Left colon (tissue), 2 donors: ENCODE results near the gene SHANK2. TPM values are rescaled to one million over a fixed set of nuclear protein-coding genes. Genes with fewer than 3 reads are reported as not detected.
"Not testable (repeated sequence)": the region's sequence is repeated elsewhere in the genome, so short reads cannot be mapped to it uniquely, and the experiment has no call there.

Source experiments
- ATAC-seq: fragments of 200-7000 bp; cut with Tn5 transposase; one replicate; pipeline ENCODE4 v1.9.1; 2020; ENCODE audit warnings: mild to moderate bottlenecking, moderate library complexity
- DNase-seq, 2 donors: peaks; one replicate each; pipeline ENCODE4 v3.0.0-alpha.2; 2020
- intact Hi-C, 2 donors: fragments of 100-400 bp; cut with DNase I in 1 of 2; cut with micrococcal nuclease in 1 of 2; formaldehyde crosslinking; loops; one replicate each; pipeline versions ENCODE4 v1.11.2 to v1.14.0; 2022; cut with DNase I, micrococcal nuclease
- total RNA-seq, 2 donors: library from RNA; stranded (reverse); fragmentation: NEBNext Ultra II Directional; extraction: Animal tissue kit (Norgen Biotek cat#: 25700); gene quantifications; one replicate each; pipeline ENCODE4 v1.2.1, GENCODE V29; 2021
- donor health status: DM: no; HTN: no; CAD: no.
- donor health status: DM: yes; HTN: yes; CAD: no.

The SHANK2 gene
- total RNA-seq, 2 donors from 2014 or later = 28.6 to 43.0 TPM

GRCh38 chr11:71248656-71249055, 3.7 kb downstream of the SHANK2 start:
- intact Hi-C loops = no loop called here
- ATAC-seq (no peak), DNase-seq (no peak)

GRCh38 chr11:71248251-71248570, 4.2 kb downstream of the SHANK2 start:
- DNase-seq (no peak), ATAC-seq (no peak)
- intact Hi-C loops = no loop called here

GRCh38 chr11:71247551-71248250, 4.7 kb downstream of the SHANK2 start:
- DNase-seq (no peak), ATAC-seq (no peak)
- intact Hi-C loops = no loop called here

GRCh38 chr11:71246559-71246958, 5.8 kb downstream of the SHANK2 start:
- ATAC-seq (no peak), DNase-seq (no peak)
- intact Hi-C loops = no loop called here

DNA sequence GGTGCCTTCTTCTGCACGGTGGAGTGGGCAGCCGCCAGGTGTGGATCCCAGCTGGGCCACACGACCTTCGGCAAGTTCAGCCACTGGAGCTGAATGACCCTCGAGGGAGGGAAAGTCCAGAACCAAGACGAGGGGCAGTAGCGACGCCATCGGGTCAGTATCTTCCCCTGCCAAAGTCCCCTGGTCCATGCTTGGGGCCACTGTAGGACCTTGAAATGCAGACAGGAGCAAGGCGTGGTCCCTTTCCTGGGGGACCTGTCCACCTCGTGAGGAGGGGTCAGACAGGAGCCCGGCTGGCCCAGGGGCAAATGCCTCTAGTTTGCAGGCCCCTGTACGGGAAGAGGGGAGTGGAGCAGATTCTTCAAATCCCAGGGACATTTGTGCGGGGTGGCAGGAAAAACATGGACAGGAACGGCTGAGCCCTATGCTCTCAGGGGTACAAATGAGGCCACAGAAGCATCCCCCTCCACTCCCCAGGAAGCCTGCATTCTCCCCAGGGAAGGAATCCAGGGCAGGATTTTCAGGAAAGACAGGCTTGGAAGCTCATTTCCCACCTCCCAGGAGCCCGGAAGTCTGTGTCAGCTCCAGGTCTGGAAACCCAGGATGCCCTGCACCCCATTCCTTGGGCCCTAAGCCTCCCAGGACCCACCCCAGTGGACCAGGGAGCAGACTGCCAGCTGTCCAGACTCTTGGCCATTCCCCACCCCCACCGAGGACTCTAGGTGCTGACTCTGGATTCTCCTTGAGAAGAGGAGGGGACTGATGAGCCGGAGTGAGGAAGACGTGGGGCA, 6.6 kb downstream of the SHANK2 start:
- intact Hi-C loops = no loop called here
- ATAC-seq (no peak), DNase-seq (no peak)

DNA sequence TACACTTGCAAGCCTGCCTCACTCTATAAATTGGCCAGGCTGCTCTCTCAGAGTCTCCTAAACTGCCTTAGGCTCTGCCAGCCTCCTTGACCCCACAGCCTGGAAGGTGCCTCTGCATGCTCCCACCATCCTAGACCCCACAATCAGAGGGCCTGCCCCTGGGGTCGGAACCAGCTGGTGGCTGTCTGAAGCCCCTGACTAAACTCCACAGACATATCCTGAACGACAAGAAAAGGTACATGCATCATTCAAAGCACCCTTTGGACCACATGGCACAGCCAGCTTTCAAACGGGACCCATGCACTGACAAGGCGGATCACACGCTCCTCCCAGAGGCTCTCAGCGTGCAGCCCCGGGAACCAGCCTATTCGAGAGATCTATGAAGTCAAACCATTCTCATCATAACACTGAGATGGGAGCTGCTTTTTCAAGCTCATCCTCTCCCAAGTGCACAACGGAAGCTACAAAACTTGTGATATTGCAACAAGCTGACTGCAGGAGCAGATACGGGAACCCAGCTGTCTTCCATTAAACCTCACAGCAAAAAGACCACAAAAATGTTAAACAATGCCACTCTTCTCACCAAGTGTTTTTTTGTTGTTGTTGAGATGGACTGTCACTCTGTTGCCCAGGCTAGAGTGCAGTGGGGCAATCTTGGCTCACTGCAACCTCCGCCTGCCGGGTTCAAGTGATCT, 8.1 kb downstream of the SHANK2 start:
- DNase-seq (no peak), ATAC-seq (no peak)
- intact Hi-C loops = no loop called here

DNA sequence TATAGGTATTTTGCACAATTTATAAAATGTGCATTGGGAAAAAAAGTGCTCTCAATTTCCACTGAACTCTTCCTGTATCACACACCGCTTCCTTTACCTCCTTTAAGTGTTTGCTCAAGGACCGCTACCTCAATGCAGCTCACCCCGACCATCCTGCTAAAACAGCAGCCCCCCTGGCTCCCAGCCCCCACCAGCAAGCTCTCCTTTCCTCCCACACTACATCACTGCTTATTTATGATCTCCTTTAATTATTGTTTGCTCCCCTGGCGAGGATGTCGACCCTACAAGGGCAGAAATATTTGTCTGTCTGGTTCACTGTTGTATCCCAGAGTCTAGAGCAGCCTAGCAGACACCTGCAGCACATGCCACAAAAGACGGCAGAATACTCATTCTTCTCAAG, 10.0 kb downstream of the SHANK2 start:
- ATAC-seq (peak; percentile 37), DNase-seq (no peak)
- intact Hi-C loops = no loop called here

DNA sequence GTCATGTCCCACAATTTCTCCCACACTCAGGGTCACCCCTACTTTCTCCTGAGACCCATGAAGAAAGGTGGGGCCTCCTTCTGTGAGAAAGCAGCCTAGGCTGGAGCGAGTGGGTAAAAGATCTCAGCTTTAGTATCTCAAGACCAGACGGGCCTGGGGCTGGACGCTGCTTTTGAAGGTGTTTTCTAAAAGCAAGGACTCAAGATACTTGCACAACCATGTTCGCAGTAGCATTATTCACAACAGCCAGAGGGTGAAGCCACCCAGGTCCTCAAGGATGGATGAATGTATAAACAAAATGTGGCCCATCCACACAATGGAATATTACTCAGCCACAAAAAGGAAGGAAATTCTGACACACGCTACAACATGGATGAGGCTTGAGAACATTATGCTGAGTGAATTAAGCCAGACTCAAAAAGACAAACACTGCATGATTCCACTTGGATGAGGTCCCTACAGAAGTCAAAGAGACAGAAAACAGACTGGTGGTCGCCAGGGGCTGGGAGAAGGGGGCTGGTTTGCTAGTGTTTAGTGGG, 10.6 kb downstream of the SHANK2 start:
- intact Hi-C loops = no loop called here
- DNase-seq (no peak), ATAC-seq (no peak)

- intact Hi-C loops = no loop called here
- DNase-seq (no peak), ATAC-seq (no peak)
Measured at GRCh38 chr11:71240865-71241691, 11.3 kb downstream of the SHANK2 start.

GRCh38 chr11:71240061-71240690, 12.2 kb downstream of the SHANK2 start:
- ATAC-seq (no peak), DNase-seq (no peak)
- intact Hi-C loops = no loop called here

- DNase-seq (no peak), ATAC-seq (no peak)
- intact Hi-C loops = no loop called here
Measured at GRCh38 chr11:71239581-71239980, 12.8 kb downstream of the SHANK2 start.

DNA sequence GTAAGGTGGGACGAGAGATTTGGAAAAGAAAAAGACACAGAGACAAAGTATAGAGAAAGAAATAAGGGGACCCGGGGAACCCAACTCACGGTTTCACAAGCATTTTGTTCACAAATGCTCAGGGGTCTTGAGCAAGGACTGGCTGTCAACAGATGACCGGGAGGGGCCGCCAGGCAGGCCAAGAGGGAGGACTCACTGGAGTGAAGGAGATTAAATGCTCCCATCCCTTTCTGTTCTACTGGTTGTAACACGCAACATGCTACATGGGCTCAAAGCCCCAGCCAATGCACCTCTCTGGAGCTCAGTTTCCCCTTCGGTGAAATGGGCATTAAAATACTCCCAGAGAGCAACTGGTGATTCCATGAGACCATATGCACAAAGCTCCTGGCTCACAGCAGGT, 13.4 kb downstream of the SHANK2 start:
- ATAC-seq (no peak), DNase-seq (no peak)
- intact Hi-C loops = no loop called here

DNA sequence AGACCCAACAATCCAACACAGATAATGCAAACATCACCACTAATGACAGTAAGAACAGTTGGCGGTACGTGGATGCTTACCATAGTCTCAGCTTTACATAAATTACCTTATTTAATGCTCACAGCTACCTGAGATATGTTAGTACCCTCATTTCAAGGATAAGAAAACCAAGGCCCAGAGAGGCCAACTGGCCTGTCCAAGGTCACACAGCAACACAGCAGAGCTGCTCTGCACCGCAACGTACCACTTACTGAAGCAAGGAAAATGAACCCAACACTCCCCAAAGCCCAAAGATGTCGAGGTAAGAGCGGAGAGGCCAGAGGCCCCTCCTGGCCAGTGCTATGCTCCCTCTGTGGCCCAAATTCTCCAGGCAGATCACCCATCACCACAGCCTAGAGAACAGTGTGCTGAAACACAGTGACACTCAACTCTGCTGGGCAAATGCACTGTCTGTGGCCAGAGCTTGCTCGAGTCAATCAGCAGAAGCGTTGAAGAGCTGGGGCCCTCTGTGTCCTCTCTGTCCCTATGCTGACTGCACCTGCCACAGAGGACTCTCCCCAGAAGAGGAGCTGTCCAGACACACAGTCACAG, 14.0 kb downstream of the SHANK2 start:
- no peak for ATAC-seq
- intact Hi-C loops = no loop called here
- DNase-seq = no peak

DNA sequence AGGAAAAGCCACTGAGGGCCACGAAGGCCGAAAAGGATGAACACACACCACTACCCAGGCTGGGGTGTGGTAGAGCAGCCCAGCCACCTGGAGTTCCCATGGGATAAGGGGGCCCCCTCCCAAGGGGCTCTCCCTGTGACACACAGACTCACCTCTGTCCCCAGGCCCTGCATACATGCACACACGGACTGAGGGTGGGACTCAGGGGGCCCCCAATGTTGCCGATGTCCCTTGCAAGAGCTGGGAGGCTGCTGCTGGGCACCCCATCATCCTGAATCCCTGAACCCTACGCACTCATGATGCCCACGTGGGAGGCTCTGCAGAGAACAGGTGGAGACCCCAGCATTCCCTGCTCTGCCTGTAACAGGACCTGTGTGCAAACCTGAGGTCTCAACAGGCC, 14.5 kb downstream of the SHANK2 start:
- intact Hi-C loops = no loop called here
- DNase-seq (no peak), ATAC-seq (no peak)

- intact Hi-C loops = no loop called here
- no peak for DNase-seq
- ATAC-seq = no peak
Measured at GRCh38 chr11:71236836-71237475, 15.4 kb downstream of the SHANK2 start.

DNA sequence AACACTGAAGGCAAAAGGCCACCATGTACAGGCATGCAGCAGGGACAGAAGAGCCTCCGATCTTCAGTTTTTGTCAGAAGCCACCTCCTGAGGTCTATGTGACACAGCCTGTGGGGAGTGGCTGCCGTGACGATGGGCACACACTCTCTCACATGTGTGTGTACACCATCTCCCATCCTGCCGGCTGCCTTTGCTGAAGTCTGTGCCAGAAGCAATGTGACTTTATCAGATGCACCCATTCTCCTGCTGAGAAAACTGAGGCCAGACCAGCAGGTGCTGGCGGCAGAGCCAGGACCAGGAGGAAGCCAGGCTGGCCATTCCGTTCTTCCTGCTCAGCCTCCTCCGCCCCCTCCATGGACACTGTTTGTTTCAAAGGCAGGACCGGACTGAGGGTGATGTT, 16.7 kb downstream of the SHANK2 start:
- ATAC-seq (no peak), DNase-seq (no peak)
- intact Hi-C loops = no loop called here

- ATAC-seq, intact Hi-C loops, DNase-seq: not testable (repeated sequence)
Measured at GRCh38 chr11:71233896-71234852, 18.2 kb downstream of the SHANK2 start.
